GM12875 (cell line): ENCODE results near the gene AGAP1.
A peak's percentile ranks its signal among the peaks of the same experiment; 100 is the strongest.

Experiments used
- H3K4me3 ChIP-seq: one replicate; pipeline ENCODE4 v1.5.1; 2011; ENCODE audit warnings: low read depth, low read length, control low read depth
- TF ChIP-seq, protein P1 (sequence below): IDR thresholded peaks from 2 replicates; pipeline ENCODE4 v1.5.1; 2011; ENCODE audit warnings: low read depth, mild to moderate bottlenecking, control low read depth, inconsistent platforms, low read length, moderate library complexity, borderline replicate concordance; ENCODE audit not compliant: insufficient read depth

Gene AGAP1

DNA sequence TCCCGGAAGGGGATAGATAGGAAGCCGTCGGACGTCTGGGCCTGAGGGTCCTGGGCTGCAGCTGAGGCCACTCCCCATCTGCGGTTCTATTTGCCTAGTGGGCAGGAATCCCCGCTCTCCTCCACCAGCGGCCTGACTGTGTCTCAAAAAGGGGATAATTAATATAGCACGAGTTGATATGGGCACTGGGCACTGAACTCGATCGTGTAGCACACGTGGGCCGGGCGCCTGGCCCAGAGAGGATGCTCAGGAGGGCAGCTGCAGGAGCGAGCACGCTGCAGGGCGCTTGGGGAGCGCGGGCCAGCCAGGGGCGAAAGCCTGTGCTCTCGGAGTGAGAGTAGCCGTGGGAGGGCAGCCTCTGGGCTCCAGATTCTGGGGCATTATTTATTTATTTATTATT, 683.1 kb downstream of the AGAP1 start:
- no peak overlapping the region for H3K4me3 ChIP-seq
- TF ChIP-seq, protein P1, sequence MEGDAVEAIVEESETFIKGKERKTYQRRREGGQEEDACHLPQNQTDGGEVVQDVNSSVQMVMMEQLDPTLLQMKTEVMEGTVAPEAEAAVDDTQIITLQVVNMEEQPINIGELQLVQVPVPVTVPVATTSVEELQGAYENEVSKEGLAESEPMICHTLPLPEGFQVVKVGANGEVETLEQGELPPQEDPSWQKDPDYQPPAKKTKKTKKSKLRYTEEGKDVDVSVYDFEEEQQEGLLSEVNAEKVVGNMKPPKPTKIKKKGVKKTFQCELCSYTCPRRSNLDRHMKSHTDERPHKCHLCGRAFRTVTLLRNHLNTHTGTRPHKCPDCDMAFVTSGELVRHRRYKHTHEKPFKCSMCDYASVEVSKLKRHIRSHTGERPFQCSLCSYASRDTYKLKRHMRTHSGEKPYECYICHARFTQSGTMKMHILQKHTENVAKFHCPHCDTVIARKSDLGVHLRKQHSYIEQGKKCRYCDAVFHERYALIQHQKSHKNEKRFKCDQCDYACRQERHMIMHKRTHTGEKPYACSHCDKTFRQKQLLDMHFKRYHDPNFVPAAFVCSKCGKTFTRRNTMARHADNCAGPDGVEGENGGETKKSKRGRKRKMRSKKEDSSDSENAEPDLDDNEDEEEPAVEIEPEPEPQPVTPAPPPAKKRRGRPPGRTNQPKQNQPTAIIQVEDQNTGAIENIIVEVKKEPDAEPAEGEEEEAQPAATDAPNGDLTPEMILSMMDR, result no peak

DNA sequence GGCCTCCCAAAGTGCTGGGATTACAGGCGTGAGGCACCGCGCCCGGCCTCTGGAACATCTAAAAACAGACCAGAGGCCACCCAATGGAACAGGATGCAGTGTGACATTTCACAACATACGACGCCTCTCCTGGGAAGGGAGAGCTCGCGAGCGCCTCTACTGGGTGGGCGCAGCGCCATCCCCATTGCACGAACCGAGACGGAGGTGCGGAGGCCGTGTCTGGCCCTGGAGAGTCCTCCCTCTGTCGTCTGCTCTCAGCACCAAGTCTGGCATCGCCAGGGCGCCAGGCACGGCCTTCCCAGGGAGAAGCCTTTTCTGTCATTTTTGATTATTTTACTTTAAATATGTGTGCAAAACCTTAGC, 683.7 kb downstream of the AGAP1 start:
- TF ChIP-seq, protein P1, result peak; percentile 69
- H3K4me3 ChIP-seq, result no peak overlapping the region

DNA sequence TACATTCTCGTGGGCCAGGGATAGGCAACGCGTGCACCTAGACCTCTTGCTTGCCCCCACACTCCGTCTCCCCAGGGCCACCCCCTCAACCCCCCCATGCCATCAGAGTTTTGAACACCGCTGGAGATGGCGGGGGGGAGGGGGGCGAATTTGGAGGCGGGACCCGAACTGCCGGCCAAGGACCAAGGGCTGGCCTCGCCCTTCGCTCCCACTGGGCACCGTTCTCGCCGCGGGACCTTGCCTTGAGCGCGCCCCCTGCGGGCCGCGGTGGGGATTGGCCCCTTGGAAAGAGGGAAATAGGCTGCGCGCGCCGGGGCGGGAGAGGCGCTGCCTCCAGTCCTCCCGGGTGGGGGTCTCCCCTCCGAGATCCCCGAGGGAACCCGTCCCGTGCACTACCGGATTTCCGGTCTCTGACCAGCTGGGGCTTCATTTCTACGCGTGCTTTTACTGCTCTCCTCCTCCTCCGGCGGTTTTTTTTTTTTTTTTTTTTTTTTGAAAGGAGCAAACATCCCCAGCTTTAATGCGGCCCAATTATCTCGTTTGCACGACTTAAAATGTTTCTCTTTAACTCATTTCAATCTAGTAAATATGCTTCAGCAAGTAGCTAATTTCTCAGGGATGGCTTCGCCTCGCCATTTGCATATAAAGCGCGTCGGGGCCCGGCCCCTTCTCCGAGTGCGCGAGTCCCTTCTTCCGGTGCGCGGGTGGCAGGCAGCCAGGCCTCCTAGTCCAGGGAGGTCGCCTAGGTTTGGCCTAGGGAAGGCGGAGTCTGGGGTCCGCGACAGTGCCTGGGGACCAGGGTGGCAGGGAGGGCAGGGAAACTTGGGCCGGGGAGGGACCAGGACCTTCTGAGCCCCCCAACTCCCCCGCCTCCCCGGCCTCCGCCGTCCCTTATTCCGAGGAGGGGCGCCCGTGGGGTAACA, 684.4 kb downstream of the AGAP1 start:
- H3K4me3 ChIP-seq, result no peak overlapping the region

DNA sequence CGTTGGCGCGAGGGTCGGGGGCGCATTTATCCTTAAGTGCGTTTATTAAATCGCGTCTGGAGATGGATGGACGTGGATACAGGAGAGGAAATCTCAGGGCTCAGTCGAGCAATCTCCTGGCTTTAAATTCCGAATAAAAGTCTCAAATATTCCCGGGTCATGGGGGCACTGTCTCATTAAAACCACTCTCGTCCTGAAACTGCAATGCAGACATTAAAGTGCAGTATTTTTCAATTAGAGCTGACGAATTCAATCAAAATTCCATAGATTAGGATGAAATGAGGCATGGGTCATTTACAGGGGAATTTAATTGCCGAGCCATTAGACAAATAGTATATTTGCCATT, 685.0 kb downstream of the AGAP1 start:
- H3K4me3 ChIP-seq, result no peak overlapping the region
- TF ChIP-seq, protein P1, result no peak

More for the DNA sequence above, 684.4 kb downstream of the AGAP1 start:
- TF ChIP-seq, protein P1, result peak; percentile 76

DNA sequence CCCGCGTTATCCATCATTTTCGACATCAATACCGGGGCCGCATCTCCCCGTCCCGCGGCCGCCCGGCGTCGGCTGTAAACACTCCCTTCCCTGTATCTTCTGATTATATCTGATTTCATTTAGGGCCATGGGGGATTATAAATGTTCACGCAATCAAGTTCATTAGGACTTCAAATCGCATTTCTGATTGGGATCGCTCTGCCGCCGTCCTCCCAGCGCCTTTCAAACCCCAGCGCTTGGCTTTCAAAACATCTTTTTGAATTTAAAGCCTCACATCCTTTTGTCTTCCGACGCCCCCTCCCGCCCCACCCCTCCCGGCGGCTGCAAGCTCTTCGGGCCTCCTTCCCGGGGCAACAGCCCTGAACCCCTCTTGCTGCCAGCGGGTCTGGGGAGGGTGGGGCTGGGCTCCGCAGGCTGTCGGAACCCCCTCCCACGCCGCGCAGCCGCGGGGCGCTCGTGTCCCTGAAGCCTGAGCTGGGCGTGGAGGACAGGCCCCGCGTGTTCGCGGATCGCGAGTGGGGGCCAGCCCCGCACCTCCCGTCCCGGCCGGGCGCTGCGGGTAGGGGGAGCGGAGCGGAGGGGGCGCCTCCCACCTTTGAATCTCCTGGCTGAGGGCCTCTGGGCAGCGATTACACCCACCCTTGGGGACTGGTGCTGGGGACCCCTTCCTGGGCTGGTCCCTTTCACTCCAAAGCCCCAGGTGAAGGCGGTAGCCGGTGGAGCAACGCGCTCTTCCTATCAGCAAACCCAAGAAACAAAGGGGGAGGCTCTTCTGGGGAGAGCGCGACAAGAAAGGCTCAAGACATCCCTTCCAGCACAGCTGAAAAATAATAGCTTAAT, 685.6 kb downstream of the AGAP1 start:
- TF ChIP-seq, protein P1, result no peak
- no peak overlapping the region for H3K4me3 ChIP-seq

DNA sequence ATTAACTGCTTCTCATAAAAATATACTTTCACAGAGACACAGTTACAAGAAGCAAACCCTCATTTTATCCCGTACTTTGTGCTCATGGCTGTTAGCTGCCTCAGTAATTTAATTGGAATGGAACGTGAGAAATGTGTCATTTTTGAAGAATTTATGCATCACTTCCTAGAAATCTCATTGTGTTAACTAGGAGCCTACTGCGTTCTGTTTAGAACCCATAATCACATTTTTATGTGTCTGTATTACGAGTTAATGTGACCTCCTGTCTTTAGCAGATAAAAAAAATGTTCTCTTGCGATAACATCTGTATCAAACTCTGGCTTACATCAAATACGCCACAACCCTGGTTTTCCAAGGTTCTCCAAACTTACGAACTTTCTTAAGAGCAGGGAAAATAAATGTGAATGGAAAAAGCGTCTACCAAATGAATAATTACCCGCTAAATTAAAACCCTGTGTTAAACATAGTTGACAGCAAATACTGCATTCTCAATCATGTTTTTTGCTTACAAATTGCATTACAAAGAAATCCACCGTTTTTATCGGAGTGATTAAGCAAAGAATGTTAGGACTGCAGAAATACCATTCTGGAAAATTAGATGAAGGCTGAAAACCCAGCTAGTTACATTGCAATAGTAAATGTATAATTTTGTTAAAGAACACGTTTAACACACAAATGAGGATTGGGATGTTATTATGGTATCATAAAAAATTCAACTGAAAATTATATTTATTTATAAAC, 686.4 kb downstream of the AGAP1 start:
- H3K4me3 ChIP-seq, result no peak overlapping the region
- TF ChIP-seq, protein P1, result no peak
